Thoracic aorta (tissue), 2 donors: Measurements from ENCODE around the gene PHLDB3. TPM values are rescaled to one million over a fixed set of nuclear protein-coding genes. Genes with fewer than 3 reads are reported as not detected.
A peak's percentile ranks its signal among the peaks of the same experiment; 100 is the strongest.

Experiments
- ATAC-seq: fragments of 150-250 bp; one replicate; pipeline ENCODE4 v1.8.0; 2017; ENCODE audit warnings: low read depth; ENCODE audit not compliant: insufficient number of reproducible peaks, low FRiP score
- DNase-seq: peaks from one replicate; pipeline ENCODE4 v3.0.0-alpha.2; 2020; ENCODE audit warnings: low spot score
- H3K27ac ChIP-seq, 2 donors: fragments of 200-600 bp; sonication (generic); 1 replicate in 1 of 2; 2 replicates in 1 of 2; pipeline ENCODE4 v1.5.1; 2016; ENCODE audit warnings: mild to moderate bottlenecking in 2 of 2, moderate library complexity in 2 of 2
- H3K27me3 ChIP-seq: fragments of 200-600 bp; sonication (generic); replicated peaks from 2 replicates; pipeline ENCODE4 v1.6.0; 2016; ENCODE audit warnings: mild to moderate bottlenecking; ENCODE audit not compliant: insufficient read depth
- H3K36me3 ChIP-seq: fragments of 200-600 bp; sonication (generic); one replicate; pipeline ENCODE4 v1.5.1; 2016
- H3K4me1 ChIP-seq, 2 donors: fragments of 200-600 bp; sonication (generic); 1 replicate in 1 of 2; 2 replicates in 1 of 2; pipeline versions ENCODE4 v1.5.1 to v1.6.0; 2016; ENCODE audit warnings: low read depth in 2 of 2, mild to moderate bottlenecking in 1 of 2; ENCODE audit not compliant: control insufficient read depth in 1 of 2
- H3K4me3 ChIP-seq: fragments of 200-600 bp; sonication (generic); 2 replicates; pipeline ENCODE4 v1.5.1; 2016; ENCODE audit warnings: mild to moderate bottlenecking
- H3K9me3 ChIP-seq: fragments of 200-600 bp; sonication (generic); 2 replicates; pipeline ENCODE4 v1.5.1; 2016
- total RNA-seq, 2 donors: library from RNA; depleted of rRNA; stranded (reverse); fragments of >200 nt; gene quantifications; one replicate each; pipeline versions ENCODE4 v1.1.0 to v1.2.3, GENCODE V29; 2016
- TF ChIP-seq, protein P1 (sequence below): fragments of 200-600 bp; sonication (generic); IDR thresholded peaks from one replicate; pipeline ENCODE4 v1.5.1; 2019; ENCODE audit warnings: antibody characterized with exemption

PHLDB3 gene
- total RNA-seq, 2 donors from 2014 or later = 10.0 to 14.7 TPM

DNA sequence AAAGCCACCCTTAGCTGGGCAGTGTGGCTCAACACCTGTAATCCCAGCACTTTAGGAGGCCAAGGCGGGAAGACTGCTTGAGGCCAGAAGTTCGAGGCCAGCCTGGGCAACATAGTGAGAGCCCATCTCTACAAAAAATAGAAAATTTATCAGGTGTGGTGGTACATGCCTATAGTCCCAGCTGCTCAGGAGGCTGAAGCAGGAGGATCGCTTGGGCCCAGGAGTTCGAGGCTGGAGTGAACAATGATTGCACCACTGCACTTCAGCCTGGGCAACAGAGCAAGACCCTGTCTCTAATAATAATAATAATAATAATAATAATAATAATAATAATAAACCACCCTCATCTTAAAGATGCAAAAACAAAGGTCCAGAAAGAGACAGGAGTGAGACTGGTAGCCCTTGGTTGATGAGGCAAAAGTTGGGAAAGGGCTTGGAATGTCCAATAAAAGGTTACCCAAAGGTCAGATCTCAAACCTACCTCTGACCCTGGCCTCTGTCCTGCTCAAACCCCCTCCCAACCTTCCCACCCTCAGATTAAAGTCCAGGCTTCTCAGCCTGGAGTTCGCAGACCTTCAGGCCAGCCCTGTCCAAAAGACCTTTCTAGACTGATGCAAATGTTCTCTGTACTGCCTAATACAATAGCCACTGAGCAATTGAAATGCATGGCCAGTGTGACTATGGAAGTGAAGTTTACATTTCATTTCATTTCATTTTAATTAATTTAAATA is 37.5 kb upstream of the PHLDB3 start:
- Histone ChIP-seq H3K27ac (no peak overlapping the region), H3K9me3 (no peaks in the 10 kb centered on the region), H3K36me3 (peaks cover 48% of the 10 kb centered on the region), H3K27me3 (no peaks in the 10 kb centered on the region), H3K4me3 (no peak overlapping the region), H3K4me1 (no peaks in the 10 kb centered on the region)
- ATAC-seq (no peak), DNase-seq (no peak)
- TF ChIP-seq, protein P1, sequence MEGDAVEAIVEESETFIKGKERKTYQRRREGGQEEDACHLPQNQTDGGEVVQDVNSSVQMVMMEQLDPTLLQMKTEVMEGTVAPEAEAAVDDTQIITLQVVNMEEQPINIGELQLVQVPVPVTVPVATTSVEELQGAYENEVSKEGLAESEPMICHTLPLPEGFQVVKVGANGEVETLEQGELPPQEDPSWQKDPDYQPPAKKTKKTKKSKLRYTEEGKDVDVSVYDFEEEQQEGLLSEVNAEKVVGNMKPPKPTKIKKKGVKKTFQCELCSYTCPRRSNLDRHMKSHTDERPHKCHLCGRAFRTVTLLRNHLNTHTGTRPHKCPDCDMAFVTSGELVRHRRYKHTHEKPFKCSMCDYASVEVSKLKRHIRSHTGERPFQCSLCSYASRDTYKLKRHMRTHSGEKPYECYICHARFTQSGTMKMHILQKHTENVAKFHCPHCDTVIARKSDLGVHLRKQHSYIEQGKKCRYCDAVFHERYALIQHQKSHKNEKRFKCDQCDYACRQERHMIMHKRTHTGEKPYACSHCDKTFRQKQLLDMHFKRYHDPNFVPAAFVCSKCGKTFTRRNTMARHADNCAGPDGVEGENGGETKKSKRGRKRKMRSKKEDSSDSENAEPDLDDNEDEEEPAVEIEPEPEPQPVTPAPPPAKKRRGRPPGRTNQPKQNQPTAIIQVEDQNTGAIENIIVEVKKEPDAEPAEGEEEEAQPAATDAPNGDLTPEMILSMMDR = no peak

DNA sequence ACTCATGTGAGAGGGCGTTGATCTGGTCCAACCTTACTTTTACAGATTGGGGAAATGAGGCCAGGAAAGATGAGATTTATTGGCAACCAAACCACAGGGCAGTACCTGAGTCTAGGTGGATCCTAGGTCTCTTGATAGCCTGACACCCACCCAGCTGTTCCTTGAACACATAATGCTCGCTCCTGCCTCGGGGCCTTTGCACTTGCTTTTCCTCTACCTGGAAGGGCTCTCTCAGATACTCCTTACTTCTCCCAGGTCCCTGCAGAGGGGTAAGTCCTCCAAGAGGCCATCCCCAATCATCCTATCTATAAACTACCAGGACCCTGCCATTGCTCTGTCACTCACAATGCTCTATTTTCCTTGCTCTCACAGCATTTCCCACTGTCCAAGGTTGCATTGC is 35.8 kb upstream of the PHLDB3 start:
- Histone ChIP-seq H3K27ac (no peak overlapping the region), H3K4me3 (no peak overlapping the region), H3K36me3 (peaks cover 41% of the 10 kb centered on the region), H3K9me3 (no peaks in the 10 kb centered on the region), H3K27me3 (no peaks in the 10 kb centered on the region), H3K4me1 (peaks cover 0 to 5% of the 10 kb centered on the region in 2 donors)
- ATAC-seq = no peak
- no peak for DNase-seq
- TF ChIP-seq, protein P1 = no peak

DNA sequence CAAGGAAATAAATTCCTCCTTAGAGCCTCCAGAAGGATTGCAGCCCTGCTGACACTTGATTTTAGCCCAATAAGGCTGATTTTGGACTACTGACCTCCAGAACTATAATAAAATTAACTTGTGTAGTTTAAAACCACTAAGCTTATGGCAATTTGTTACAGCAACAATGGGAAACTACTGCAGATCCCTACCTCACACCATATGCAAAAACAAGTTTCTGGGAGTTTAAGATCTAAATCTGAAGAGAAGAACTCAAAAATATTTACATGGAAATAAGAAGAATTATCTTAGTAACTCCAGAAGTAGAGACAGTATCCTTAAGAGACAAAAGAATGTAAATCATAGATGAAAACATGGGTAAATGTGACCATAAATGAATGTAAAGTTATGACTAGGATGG is 34.4 kb upstream of the PHLDB3 start:
- H3K9me3 ChIP-seq = no peaks in the 10 kb centered on the region
- no peak overlapping the region for H3K27ac ChIP-seq
- H3K4me3 ChIP-seq = no peak overlapping the region
- TF ChIP-seq, protein P1 = no peak
- ATAC-seq (no peak), DNase-seq (no peak)
- H3K4me1 ChIP-seq = peaks cover 0 to 16% of the 10 kb centered on the region in 2 donors
- H3K27me3 ChIP-seq = no peaks in the 10 kb centered on the region
- H3K36me3 ChIP-seq = peaks cover 35% of the 10 kb centered on the region

DNA sequence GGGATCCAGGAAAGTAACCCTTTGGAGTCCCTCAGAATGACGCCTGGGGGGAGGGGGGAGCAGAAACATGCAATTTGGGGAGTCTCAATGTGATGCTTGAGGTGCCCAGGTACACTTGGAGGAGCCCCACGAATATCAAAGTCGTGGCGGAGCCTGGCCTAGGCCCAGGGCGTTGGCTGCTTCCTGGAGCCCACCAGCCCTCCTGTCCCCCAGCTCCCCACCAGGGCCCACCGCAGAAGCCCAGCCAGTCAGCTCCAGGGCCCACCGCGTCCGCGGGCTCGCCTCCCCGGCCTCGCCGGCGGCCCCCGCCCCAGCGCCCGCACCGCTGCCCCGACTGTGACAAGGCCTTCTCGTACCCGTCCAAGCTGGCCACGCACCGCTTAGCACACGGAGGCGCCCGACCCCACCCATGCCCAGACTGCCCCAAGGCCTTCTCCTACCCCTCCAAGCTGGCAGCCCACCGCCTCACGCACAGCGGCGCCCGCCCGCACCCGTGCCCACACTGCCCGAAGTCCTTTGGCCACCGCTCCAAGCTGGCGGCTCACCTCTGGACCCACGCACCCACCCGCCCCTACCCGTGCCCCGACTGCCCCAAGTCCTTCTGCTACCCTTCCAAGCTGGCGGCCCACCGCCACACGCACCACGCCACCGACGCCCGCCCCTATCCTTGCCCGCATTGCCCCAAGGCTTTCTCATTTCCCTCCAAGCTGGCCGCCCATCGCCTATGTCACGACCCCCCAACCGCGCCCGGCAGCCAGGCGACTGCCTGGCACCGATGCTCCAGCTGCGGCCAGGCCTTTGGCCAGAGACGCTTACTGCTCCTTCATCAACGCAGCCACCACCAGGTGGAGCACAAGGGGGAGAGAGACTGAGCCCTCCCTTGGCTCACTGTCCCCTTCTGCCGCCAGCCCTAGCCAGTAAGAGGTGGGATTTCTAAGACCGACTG is 30.5 kb upstream of the PHLDB3 start:
- TF ChIP-seq, protein P1 = peak; percentile 53
- H3K4me3 ChIP-seq = peak overlapping the region; percentile 92
- H3K27ac ChIP-seq = peak overlapping the region; percentile 92 to 98
- peaks cover 0 to 31% of the 10 kb centered on the region in 2 donors for H3K4me1 ChIP-seq
- H3K9me3 ChIP-seq = no peaks in the 10 kb centered on the region
- ATAC-seq = no peak
- H3K36me3 ChIP-seq = peaks cover 9% of the 10 kb centered on the region
- DNase-seq = peak; percentile 58
- no peaks in the 10 kb centered on the region for H3K27me3 ChIP-seq

DNA sequence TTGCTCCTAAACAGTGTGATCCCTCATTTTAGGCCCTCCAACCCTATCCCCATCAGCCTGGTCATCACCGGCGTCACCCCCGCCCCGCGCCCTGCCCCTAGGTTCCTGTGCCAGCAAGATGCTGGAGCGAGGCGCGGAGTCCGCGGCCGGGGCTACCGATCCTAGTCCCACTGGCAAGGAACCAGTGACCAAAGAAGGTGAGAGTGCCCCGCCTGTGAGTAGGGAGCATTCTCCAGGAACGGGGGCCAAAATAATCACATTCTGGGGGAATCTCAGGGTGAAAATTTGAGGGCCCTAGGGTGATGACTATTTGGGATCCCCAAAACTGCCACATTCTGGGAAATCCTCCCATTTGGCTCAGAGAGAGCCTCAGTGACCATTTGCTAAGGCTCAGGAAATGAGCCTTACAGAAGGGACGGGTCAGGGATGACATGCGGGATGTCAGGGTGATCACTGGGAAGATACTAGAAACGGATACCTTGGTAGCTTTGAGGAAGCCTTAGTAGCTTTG is 29.8 kb upstream of the PHLDB3 start:
- Histone ChIP-seq H3K9me3 (no peaks in the 10 kb centered on the region), H3K27ac (peak overlapping the region; percentile 92 to 98), H3K27me3 (no peaks in the 10 kb centered on the region), H3K4me3 (peak overlapping the region; percentile 92), H3K36me3 (peaks cover 9% of the 10 kb centered on the region), H3K4me1 (peaks cover 0 to 31% of the 10 kb centered on the region in 2 donors)
- DNase-seq (no peak), ATAC-seq (peak; percentile 3)
- TF ChIP-seq, protein P1 = no peak
